K562 (cell line): ENCODE results near the gene DUS1L. TPM values are rescaled to one million over a fixed set of nuclear protein-coding genes. Genes with fewer than 3 reads are reported as not detected.
A peak's percentile ranks its signal among the peaks of the same experiment; 100 is the strongest.

ENCODE experiments used
- CHCHD3 ChIP-seq: fragments of 250-450 bp; sonication (Bioruptor Pico); IDR thresholded peaks from 2 replicates; pipeline ENCODE4 v2.1.2; 2022; ENCODE audit warnings: mild to moderate bottlenecking
- HCFC1 ChIP-seq: IDR thresholded peaks from 2 replicates; pipeline ENCODE4 v1.6.1; 2012; ENCODE audit warnings: low read depth, low read length, improper control_type of control experiment
- HMG20B ChIP-seq: fragments of 250-450 bp; sonication (Bioruptor Pico); IDR thresholded peaks from 2 replicates; pipeline ENCODE4 v1.5.0; 2021; ENCODE audit warnings: mild to moderate bottlenecking
- ZFPM2 ChIP-seq: fragments of 250-450 bp; sonication (Bioruptor Pico); IDR thresholded peaks from 2 replicates; pipeline ENCODE4 v1.5.1; 2022; ENCODE audit warnings: mild to moderate bottlenecking
- ZNF766 ChIP-seq: fragments of 200-800 bp; sonication (Bioruptor generic); conservative IDR thresholded peaks from 2 replicates; pipeline ENCODE4 v1.6.1; 2016; ENCODE audit warnings: missing genetic modification characterization, missing compliant biosample characterization
- polyA plus RNA-seq, 8 experiments: library from polyadenylated mRNA; depleted of rRNA in 4 of 8; stranded (reverse) in 5 of 8; unstranded in 3 of 8; fragments of >200 nt; fragmentation: Nextera tagmentation in 2 of 8; fragmentation: Illumina TruSeq in 1 of 8; extraction: Ambion mirVana in 2 of 8; extraction: Trizol in 1 of 8; gene quantifications; 2 replicates each; pipeline versions ENCODE4 v1.2.1 to v1.2.3, GENCODE V29; 2011 to 2014; ENCODE audit warnings: inconsistent platforms in 1 of 8, missing spikeins in 1 of 8
- total RNA-seq, 7 experiments: library from RNA; depleted of rRNA in 6 of 7; stranded (reverse); fragments of >200 nt in 6 of 7; fragmentation: Illumina TruSeq in 2 of 7; extraction: Trizol in 2 of 7; gene quantifications; 2 replicates each; pipeline versions ENCODE4 v1.2.1 to v1.2.3, GENCODE V29; 2011 to 2021; ENCODE audit warnings: low replicate concordance in 1 of 7
- TF ChIP-seq, protein P1 (sequence below), 2 experiments: fragments of 450-650 bp in 1 of 2; sonication (generic) in 1 of 2; formaldehyde crosslinking in 1 of 2; IDR thresholded peaks; 2 replicates each; pipeline versions ENCODE4 v1.7.1 to v1.9.0; 2016 to 2022; ENCODE audit warnings: inconsistent platforms in 1 of 2, mild to moderate bottlenecking in 1 of 2, missing genetic modification reagents in 1 of 2
- TF ChIP-seq, protein P2 (sequence below): fragments of 250-450 bp; sonication (Bioruptor Pico); IDR thresholded peaks from 2 replicates; pipeline ENCODE4 v1.4.0; 2020
- TF ChIP-seq, protein P3 (sequence below): fragments of 450-650 bp; formaldehyde crosslinking; IDR thresholded peaks from 2 replicates; pipeline ENCODE4 v1.4.0; 2022; ENCODE audit warnings: missing genetic modification characterization
- TF ChIP-seq, protein P4 (sequence below): sonication (generic); formaldehyde crosslinking; IDR thresholded peaks from 2 replicates; pipeline ENCODE4 v1.8.1; 2023; ENCODE audit warnings: missing genetic modification reagents, mild to moderate bottlenecking, borderline replicate concordance

The DUS1L gene
- total and polyA plus RNA-seq, 9 of the 15 experiments (the other 6 are each of a cell fraction or from before 2014, with no cell fraction given) = 7.8 to 210 (median 83.9) TPM

DNA sequence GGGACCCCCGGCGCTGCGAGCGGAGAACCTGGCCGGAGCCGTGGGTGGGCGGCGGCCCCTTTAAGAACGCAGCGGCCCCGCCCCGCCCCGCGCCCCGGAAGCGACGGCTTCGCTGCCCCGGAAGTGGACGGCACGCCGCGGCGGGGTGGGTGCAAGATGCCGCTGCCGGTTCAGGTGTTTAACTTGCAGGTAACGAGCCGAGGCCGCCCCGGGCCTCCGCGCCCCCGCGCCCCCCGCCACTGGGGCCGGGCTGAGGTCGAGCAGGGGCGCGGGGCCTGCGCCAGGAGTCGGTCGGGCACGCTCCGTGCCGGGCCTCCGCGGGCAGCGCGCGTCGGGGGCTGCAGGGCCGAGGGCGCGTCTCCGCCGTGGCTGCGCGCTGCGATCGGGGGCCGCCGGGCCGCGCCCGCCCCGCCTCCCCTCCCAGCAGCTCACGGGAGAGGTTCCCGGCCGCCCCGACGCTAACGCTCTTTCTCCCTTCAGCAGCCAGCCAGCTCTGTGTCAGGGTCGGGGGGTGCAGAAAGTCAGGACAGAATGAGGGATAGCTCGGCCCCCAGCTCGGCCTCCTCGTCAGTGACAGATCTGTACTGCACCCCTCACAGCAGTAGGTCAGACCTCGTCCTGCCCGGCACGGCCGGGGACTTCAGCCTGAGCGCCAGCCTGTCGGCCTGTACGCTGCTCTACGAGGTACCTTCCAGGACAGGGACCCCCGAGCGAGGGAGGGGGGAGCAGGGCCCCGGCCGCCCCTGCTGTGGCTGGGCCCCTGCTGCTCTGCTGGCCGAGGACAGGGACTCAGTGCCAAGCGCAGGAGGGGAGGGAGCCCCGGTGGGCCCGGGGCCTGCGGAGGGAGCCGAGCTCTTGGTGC, 13.6 kb downstream of the DUS1L start, which contains the start of the genes GPS1 and RFNG (continued):
- TF ChIP-seq, protein P1, sequence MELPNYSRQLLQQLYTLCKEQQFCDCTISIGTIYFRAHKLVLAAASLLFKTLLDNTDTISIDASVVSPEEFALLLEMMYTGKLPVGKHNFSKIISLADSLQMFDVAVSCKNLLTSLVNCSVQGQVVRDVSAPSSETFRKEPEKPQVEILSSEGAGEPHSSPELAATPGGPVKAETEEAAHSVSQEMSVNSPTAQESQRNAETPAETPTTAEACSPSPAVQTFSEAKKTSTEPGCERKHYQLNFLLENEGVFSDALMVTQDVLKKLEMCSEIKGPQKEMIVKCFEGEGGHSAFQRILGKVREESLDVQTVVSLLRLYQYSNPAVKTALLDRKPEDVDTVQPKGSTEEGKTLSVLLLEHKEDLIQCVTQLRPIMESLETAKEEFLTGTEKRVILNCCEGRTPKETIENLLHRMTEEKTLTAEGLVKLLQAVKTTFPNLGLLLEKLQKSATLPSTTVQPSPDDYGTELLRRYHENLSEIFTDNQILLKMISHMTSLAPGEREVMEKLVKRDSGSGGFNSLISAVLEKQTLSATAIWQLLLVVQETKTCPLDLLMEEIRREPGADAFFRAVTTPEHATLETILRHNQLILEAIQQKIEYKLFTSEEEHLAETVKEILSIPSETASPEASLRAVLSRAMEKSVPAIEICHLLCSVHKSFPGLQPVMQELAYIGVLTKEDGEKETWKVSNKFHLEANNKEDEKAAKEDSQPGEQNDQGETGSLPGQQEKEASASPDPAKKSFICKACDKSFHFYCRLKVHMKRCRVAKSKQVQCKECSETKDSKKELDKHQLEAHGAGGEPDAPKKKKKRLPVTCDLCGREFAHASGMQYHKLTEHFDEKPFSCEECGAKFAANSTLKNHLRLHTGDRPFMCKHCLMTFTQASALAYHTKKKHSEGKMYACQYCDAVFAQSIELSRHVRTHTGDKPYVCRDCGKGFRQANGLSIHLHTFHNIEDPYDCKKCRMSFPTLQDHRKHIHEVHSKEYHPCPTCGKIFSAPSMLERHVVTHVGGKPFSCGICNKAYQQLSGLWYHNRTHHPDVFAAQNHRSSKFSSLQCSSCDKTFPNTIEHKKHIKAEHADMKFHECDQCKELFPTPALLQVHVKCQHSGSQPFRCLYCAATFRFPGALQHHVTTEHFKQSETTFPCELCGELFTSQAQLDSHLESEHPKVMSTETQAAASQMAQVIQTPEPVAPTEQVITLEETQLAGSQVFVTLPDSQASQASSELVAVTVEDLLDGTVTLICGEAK (IDR thresholded peaks at IDR 0.05) = peak; percentile 94
- TF ChIP-seq, protein P1 (CRISPR knock-in tag; IDR thresholded peaks at IDR 0.05) = no peak
- TF ChIP-seq ZFPM2 = no peak
- TF ChIP-seq, protein P2, sequence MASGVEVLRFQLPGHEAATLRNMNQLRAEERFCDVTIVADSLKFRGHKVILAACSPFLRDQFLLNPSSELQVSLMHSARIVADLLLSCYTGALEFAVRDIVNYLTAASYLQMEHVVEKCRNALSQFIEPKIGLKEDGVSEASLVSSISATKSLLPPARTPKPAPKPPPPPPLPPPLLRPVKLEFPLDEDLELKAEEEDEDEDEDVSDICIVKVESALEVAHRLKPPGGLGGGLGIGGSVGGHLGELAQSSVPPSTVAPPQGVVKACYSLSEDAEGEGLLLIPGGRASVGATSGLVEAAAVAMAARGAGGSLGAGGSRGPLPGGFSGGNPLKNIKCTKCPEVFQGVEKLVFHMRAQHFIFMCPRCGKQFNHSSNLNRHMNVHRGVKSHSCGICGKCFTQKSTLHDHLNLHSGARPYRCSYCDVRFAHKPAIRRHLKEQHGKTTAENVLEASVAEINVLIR (CRISPR knock-in tag) = no peak
- TF ChIP-seq CHCHD3 = no peak
- TF ChIP-seq, protein P3, sequence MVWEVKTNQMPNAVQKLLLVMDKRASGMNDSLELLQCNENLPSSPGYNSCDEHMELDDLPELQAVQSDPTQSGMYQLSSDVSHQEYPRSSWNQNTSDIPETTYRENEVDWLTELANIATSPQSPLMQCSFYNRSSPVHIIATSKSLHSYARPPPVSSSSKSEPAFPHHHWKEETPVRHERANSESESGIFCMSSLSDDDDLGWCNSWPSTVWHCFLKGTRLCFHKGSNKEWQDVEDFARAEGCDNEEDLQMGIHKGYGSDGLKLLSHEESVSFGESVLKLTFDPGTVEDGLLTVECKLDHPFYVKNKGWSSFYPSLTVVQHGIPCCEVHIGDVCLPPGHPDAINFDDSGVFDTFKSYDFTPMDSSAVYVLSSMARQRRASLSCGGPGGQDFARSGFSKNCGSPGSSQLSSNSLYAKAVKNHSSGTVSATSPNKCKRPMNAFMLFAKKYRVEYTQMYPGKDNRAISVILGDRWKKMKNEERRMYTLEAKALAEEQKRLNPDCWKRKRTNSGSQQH (CRISPR knock-in tag) = no peak
- TF ChIP-seq, protein P4, sequence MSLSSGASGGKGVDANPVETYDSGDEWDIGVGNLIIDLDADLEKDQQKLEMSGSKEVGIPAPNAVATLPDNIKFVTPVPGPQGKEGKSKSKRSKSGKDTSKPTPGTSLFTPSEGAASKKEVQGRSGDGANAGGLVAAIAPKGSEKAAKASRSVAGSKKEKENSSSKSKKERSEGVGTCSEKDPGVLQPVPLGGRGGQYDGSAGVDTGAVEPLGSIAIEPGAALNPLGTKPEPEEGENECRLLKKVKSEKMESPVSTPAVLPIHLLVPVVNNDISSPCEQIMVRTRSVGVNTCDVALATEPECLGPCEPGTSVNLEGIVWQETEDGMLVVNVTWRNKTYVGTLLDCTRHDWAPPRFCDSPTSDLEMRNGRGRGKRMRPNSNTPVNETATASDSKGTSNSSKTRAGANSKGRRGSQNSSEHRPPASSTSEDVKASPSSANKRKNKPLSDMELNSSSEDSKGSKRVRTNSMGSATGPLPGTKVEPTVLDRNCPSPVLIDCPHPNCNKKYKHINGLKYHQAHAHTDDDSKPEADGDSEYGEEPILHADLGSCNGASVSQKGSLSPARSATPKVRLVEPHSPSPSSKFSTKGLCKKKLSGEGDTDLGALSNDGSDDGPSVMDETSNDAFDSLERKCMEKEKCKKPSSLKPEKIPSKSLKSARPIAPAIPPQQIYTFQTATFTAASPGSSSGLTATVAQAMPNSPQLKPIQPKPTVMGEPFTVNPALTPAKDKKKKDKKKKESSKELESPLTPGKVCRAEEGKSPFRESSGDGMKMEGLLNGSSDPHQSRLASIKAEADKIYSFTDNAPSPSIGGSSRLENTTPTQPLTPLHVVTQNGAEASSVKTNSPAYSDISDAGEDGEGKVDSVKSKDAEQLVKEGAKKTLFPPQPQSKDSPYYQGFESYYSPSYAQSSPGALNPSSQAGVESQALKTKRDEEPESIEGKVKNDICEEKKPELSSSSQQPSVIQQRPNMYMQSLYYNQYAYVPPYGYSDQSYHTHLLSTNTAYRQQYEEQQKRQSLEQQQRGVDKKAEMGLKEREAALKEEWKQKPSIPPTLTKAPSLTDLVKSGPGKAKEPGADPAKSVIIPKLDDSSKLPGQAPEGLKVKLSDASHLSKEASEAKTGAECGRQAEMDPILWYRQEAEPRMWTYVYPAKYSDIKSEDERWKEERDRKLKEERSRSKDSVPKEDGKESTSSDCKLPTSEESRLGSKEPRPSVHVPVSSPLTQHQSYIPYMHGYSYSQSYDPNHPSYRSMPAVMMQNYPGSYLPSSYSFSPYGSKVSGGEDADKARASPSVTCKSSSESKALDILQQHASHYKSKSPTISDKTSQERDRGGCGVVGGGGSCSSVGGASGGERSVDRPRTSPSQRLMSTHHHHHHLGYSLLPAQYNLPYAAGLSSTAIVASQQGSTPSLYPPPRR (CRISPR knock-in tag) = no peak
- no peak for TF ChIP-seq HMG20B
- no peak for TF ChIP-seq ZNF766 (CRISPR knock-in tag)
- peak; percentile 76 for TF ChIP-seq HCFC1
